Naive thymus-derived CD8-positive, alpha-beta T cell (primary cell): ENCODE results near the gene PCYT2. TPM values are rescaled to one million over a fixed set of nuclear protein-coding genes. Genes with fewer than 3 reads are reported as not detected.

ENCODE experiments used
- ATAC-seq, 2 donors: fragments of 150-1000 bp; cut with Tn5 transposase in 1 of 2; sonication (Bioruptor Pico), chemical (Tn5 transposase) in 1 of 2; 1 replicate in 1 of 2; 2 replicates in 1 of 2; pipeline ENCODE4 v1.10.0; 2021; ENCODE audit warnings: mild to moderate bottlenecking in 2 of 2, moderate library complexity in 2 of 2
- POLR2A ChIA-PET: fragments of 350-600 bp; sonication (Branson Sonifier 250); formaldehyde crosslinking; loops from one replicate; lab custom pipeline; 2021; ENCODE audit warnings: antibody characterized with exemption; lab: Charles Lee
- DNase-seq, 10 donors: peaks; one replicate each; pipeline versions ENCODE4 v3.0.0 to v3.0.0-alpha.2; 2020 to 2022
- H3K27ac Mint-ChIP-seq, 10 donors: one replicate each; pipeline ENCODE4 v1.8.0; 2020 to 2022; ENCODE audit warnings: mild to moderate bottlenecking in 10 of 10, mixed read lengths in 10 of 10, moderate library complexity in 4 of 10, inconsistent platforms in 1 of 10
- H3K27me3 Mint-ChIP-seq, 5 donors: one replicate each; pipeline ENCODE4 v1.8.0; 2021 to 2022; ENCODE audit warnings: mixed read lengths in 5 of 5
- H3K36me3 Mint-ChIP-seq, 3 donors: one replicate each; pipeline ENCODE4 v1.8.0; 2020 to 2022; ENCODE audit warnings: mixed read lengths in 3 of 3, mild to moderate bottlenecking in 2 of 3, inconsistent platforms in 1 of 3
- H3K4me1 Mint-ChIP-seq, 4 donors: one replicate each; pipeline ENCODE4 v1.8.0; 2021 to 2022; ENCODE audit warnings: mixed read lengths in 4 of 4
- H3K4me3 Mint-ChIP-seq, 10 donors: one replicate each; pipeline ENCODE4 v1.8.0; 2020 to 2022; ENCODE audit warnings: mild to moderate bottlenecking in 10 of 10, mixed read lengths in 10 of 10, moderate library complexity in 6 of 10, inconsistent platforms in 1 of 10
- H3K9me3 Mint-ChIP-seq, 9 donors: one replicate each; pipeline ENCODE4 v1.8.0; 2020 to 2022; ENCODE audit warnings: mixed read lengths in 9 of 9, mild to moderate bottlenecking in 3 of 9, inconsistent platforms in 1 of 9, moderate library complexity in 1 of 9
- polyA plus RNA-seq, 3 donors: library from polyadenylated mRNA; unstranded; fragments of 300-500 nt; fragmentation: Illumina TruSeq; gene quantifications; one replicate each; pipeline ENCODE4 v1.2.3, GENCODE V29; 2021
- total RNA-seq, 8 experiments: library from RNA in 2 of 8; stranded (reverse) in 2 of 8; gene quantifications; one replicate each; pipeline ENCODE4 v1.2.3 and lab custom pipeline; 2021 to 2026

The PCYT2 gene
- total and polyA plus RNA-seq, 5 experiments from 2014 or later, result 22.9 to 38.5 (median 24.0) TPM

GRCh38 chr17:81863123-81863675, 48.0 kb downstream of the PCYT2 start:
- H3K9me3 Mint-ChIP-seq, result peaks cover 0 to 3% (median 0%) of the 10 kb centered on the region in 9 donors
- peaks cover 0 to 22% (median 4%) of the 10 kb centered on the region in 3 donors for H3K36me3 Mint-ChIP-seq
- ATAC-seq, result no peak
- peaks cover 18 to 72% (median 42%) of the 10 kb centered on the region in 4 donors for H3K4me1 Mint-ChIP-seq
- POLR2A ChIA-PET, result interaction anchor here (2.8 kb wide), 1 partner anchor 8 kb away, joined by 45 read pairs; the partner anchor contains the start of gene ARHGDIA
- H3K27ac Mint-ChIP-seq, result peak overlapping the region; percentile 28 to 95 (median 84)
- DNase-seq, result peak in 1 of 10 donors; percentile 53
- H3K27me3 Mint-ChIP-seq, result peaks cover 0 to 3% (median 0%) of the 10 kb centered on the region in 5 donors
- H3K4me3 Mint-ChIP-seq, result peak overlapping the region; percentile 50 to 85 (median 68)

GRCh38 chr17:81860756-81861568, 50.2 kb downstream of the PCYT2 start:
- Mint-ChIP-seq H3K4me1 (peaks cover 15 to 67% (median 34%) of the 10 kb centered on the region in 4 donors), H3K36me3 (peaks cover 0 to 32% (median 4%) of the 10 kb centered on the region in 3 donors)

GRCh38 chr17:81859906-81860755, 51.1 kb downstream of the PCYT2 start, which contains the start of gene P4HB:
Gene P4HB, minus strand, starts transcription at chr17:81860535. Its CDS starts 64 bp downstream, at chr17:81860471.
- POLR2A ChIA-PET, result interaction anchor here (0.8 to 2.8 kb wide), 10 partner anchors 10 to 347 kb away, joined by 3 to 45 read pairs (median 5); partner anchors contain the start of genes ACTG1, ALYREF, ANAPC11 and ARHGDIA
- H3K4me3 Mint-ChIP-seq, result peak within 1 kb of the TSS; percentile 82 to 94 (median 92)
- H3K27ac Mint-ChIP-seq, result peak within 1 kb of the TSS; percentile 92 to 98 (median 96)
- H3K9me3 Mint-ChIP-seq, result peaks cover 0 to 3% (median 0%) of the 10 kb centered on the region in 9 donors
- DNase-seq (peak in 2 of 10 donors; percentile 18 to 92), ATAC-seq (peak; percentile 22 to 37)
- peaks cover 0 to 41% (median 4%) of the 10 kb centered on the region in 3 donors for H3K36me3 Mint-ChIP-seq
- H3K27me3 Mint-ChIP-seq, result peaks cover 0 to 3% (median 0%) of the 10 kb centered on the region in 5 donors
- peaks cover 17 to 65% (median 34%) of the 10 kb centered on the region in 4 donors for H3K4me1 Mint-ChIP-seq

More at GRCh38 chr17:81860756-81861568, 50.2 kb downstream of the PCYT2 start:
- peak; percentile 98 to 100 (median 99) for DNase-seq
- H3K27me3 Mint-ChIP-seq, result peaks cover 0 to 3% (median 0%) of the 10 kb centered on the region in 5 donors
- H3K27ac Mint-ChIP-seq, result peak overlapping the region; percentile 92 to 98 (median 96)
- peak; percentile 84 to 85 for ATAC-seq
- POLR2A ChIA-PET, result interaction anchor here (0.7 to 2.8 kb wide), 8 partner anchors 10 to 348 kb away, joined by 3 to 45 read pairs (median 4); partner anchors contain the start of genes ACTG1, ALYREF, ANAPC11 and ARHGDIA
- H3K4me3 Mint-ChIP-seq, result peak overlapping the region; percentile 81 to 94 (median 92)
- H3K9me3 Mint-ChIP-seq, result peaks cover 0 to 3% (median 0%) of the 10 kb centered on the region in 9 donors

- Mint-ChIP-seq H3K4me1 (peaks cover 17 to 59% (median 34%) of the 10 kb centered on the region in 4 donors), H3K36me3 (peaks cover 0 to 49% (median 4%) of the 10 kb centered on the region in 3 donors), H3K27ac (peak overlapping the region in 9 of 10 donors; percentile 55 to 94 (median 91)), H3K27me3 (peaks cover 0 to 3% (median 0%) of the 10 kb centered on the region in 5 donors), H3K9me3 (peaks cover 0 to 3% (median 0%) of the 10 kb centered on the region in 9 donors), H3K4me3 (peak overlapping the region; percentile 76 to 94 (median 88))
- POLR2A ChIA-PET, result interaction anchor here (0.5 to 2.4 kb wide), 5 partner anchors 10 to 26 kb away, joined by 3 to 11 read pairs (median 6); partner anchors contain the start of genes ARHGDIA, MCRIP1 and PPP1R27
- ATAC-seq, result no peak
- DNase-seq, result peak in 1 of 10 donors; percentile 10
Measured at GRCh38 chr17:81858967-81859905, 52.0 kb downstream of the PCYT2 start.

- Mint-ChIP-seq H3K36me3 (peaks cover 0 to 55% (median 6%) of the 10 kb centered on the region in 3 donors), H3K27me3 (peaks cover 0 to 3% (median 0%) of the 10 kb centered on the region in 5 donors), H3K27ac (peak overlapping the region in 1 of 10 donors; percentile 33), H3K4me3 (peak overlapping the region in 9 of 10 donors; percentile 1 to 94 (median 83)), H3K4me1 (peaks cover 16 to 55% (median 29%) of the 10 kb centered on the region in 4 donors), H3K9me3 (peaks cover 0 to 3% (median 0%) of the 10 kb centered on the region in 9 donors)
- ATAC-seq, result no peak
- DNase-seq, result no peak
- POLR2A ChIA-PET, result interaction anchor here (0.7 to 2.4 kb wide), 4 partner anchors 12 to 301 kb away, joined by 3 to 11 read pairs (median 4); partner anchors contain the start of genes ARHGDIA and PPP1R27
Measured at GRCh38 chr17:81858170-81858966, 52.8 kb downstream of the PCYT2 start.

GRCh38 chr17:81854974-81855774, 56.0 kb downstream of the PCYT2 start:
- no peak overlapping the region for H3K4me3 Mint-ChIP-seq
- POLR2A ChIA-PET, result interaction anchor here (0.6 to 1.3 kb wide), 5 partner anchors 12 to 365 kb away, joined by 3 to 5 read pairs (median 3); no protein-coding TSS in a partner anchor
- ATAC-seq (peak; percentile 23 to 44), DNase-seq (peak in 1 of 10 donors; percentile 17)
- no peaks in the 10 kb centered on the region for H3K27me3 Mint-ChIP-seq
- H3K36me3 Mint-ChIP-seq, result peaks cover 0 to 72% (median 5%) of the 10 kb centered on the region in 3 donors
- H3K27ac Mint-ChIP-seq, result peak overlapping the region in 1 of 10 donors; percentile 43
- no peaks in the 10 kb centered on the region for H3K9me3 Mint-ChIP-seq
- peaks cover 6 to 40% (median 17%) of the 10 kb centered on the region in 4 donors for H3K4me1 Mint-ChIP-seq

- Mint-ChIP-seq H3K36me3 (peaks cover 0 to 74% (median 5%) of the 10 kb centered on the region in 3 donors), H3K9me3 (no peaks in the 10 kb centered on the region), H3K4me1 (peaks cover 0 to 16% (median 1%) of the 10 kb centered on the region in 4 donors), H3K27me3 (no peaks in the 10 kb centered on the region), H3K27ac (peak overlapping the region in 1 of 10 donors; percentile 22), H3K4me3 (peak overlapping the region in 1 of 10 donors; percentile 29)
- POLR2A ChIA-PET, result no interaction called here
- DNase-seq (no peak), ATAC-seq (no peak)
Measured at GRCh38 chr17:81852237-81852636, 59.0 kb downstream of the PCYT2 start.

GRCh38 chr17:81851423-81851822, 59.8 kb downstream of the PCYT2 start:
- Mint-ChIP-seq H3K27ac (peak overlapping the region in 1 of 10 donors; percentile 43), H3K4me1 (peaks cover 0 to 15% (median under 1%) of the 10 kb centered on the region in 4 donors)

More at GRCh38 chr17:81851423-81851822, 59.8 kb downstream of the PCYT2 start:
- ATAC-seq (no peak), DNase-seq (no peak)
- H3K4me3 Mint-ChIP-seq, result no peak overlapping the region
- POLR2A ChIA-PET, result no interaction called here
- no peaks in the 10 kb centered on the region for H3K9me3 Mint-ChIP-seq
- no peaks in the 10 kb centered on the region for H3K27me3 Mint-ChIP-seq
- H3K36me3 Mint-ChIP-seq, result peaks cover 0 to 71% (median 5%) of the 10 kb centered on the region in 3 donors
